A673 (cell line): Measurements from ENCODE around the gene APH1A.

Experiments
- EZH2 ChIP-seq: fragments of 200-600 bp; sonication (generic); IDR thresholded peaks from 2 replicates; pipeline ENCODE4 v1.6.1; 2017; ENCODE audit warnings: borderline replicate concordance, low read depth, mild to moderate bottlenecking, mixed read lengths, antibody characterized with exemption, low read length; ENCODE audit not compliant: poor library complexity, severe bottlenecking
- TF ChIP-seq, protein P1 (sequence below): fragments of 300-800, 200-600 bp; sonication (generic); conservative IDR thresholded peaks from 2 replicates; pipeline ENCODE4 v1.5.1; 2017; ENCODE audit warnings: low read depth, mild to moderate bottlenecking, antibody characterized with exemption, low read length, moderate library complexity, mixed read lengths

DNA sequence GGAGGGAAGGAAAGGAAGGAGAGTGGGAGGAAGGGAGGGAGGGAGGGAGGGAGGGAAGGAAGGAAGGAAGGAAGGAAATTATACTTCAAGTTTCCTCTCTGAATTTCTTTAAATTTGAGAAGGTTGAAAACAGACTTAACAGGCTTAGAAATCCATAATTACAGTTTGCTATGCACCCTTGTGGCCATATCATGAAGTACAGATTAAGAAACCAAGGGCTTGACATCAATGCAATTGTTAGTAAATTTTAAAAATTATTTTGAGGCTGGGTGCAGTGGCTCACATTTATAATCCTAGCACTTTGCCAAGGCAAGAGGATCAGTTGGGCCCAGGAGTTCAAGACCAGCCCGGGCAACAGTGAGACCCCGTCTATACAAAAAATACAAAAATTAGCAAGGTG, 47.3 kb downstream of the APH1A start:
- TF ChIP-seq, protein P1, sequence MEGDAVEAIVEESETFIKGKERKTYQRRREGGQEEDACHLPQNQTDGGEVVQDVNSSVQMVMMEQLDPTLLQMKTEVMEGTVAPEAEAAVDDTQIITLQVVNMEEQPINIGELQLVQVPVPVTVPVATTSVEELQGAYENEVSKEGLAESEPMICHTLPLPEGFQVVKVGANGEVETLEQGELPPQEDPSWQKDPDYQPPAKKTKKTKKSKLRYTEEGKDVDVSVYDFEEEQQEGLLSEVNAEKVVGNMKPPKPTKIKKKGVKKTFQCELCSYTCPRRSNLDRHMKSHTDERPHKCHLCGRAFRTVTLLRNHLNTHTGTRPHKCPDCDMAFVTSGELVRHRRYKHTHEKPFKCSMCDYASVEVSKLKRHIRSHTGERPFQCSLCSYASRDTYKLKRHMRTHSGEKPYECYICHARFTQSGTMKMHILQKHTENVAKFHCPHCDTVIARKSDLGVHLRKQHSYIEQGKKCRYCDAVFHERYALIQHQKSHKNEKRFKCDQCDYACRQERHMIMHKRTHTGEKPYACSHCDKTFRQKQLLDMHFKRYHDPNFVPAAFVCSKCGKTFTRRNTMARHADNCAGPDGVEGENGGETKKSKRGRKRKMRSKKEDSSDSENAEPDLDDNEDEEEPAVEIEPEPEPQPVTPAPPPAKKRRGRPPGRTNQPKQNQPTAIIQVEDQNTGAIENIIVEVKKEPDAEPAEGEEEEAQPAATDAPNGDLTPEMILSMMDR: peak; percentile 60
- no peak for TF ChIP-seq EZH2
